ENCODE data around the gene CACNA1H. TPM values are rescaled to one million over a fixed set of nuclear protein-coding genes. Genes with fewer than 3 reads are reported as not detected.

CACNA1H gene
- total and polyA plus RNA-seq, 2 of the 8 experiments (the other 6 are each of a cell fraction or from before 2014, with no cell fraction given): 14.0 to 28.7 TPM

DNA sequence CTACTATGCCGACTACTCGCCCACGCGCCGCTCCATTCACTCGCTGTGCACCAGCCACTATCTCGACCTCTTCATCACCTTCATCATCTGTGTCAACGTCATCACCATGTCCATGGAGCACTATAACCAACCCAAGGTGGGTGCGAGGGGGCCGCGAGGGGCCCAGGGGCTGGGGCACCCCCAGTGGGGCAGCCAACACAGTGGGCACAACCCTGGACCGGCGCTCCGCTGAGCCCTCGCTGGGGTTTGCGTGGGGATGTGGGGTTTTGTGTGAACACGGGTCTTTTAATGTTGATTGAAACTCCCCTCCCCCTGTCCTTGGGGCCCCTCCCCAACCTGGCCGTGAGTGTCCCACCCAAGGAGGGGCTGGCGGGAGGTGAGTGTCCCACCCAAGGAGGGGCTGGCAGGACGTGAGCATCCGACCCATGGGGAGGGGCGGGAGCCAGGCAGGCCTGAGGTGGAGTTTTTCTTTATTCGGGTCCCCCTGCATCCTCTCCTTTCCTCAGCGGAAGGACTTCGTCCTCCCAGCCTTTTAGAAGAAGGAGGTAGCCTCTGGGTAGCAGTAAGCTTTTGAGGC is 61.0 kb downstream of the CACNA1H start:
- H3K9me3 ChIP-seq (ENCODE audit: insufficient read depth in 2 of 2, low read depth in 1 of 2, low read length in 1 of 2): no peaks in the 10 kb centered on the region
- 89% methylated on average over 21 of the region's 25 CpGs; no CpG with 5 or more reads in 1 of the 2 experiments for WGBS, 2 experiments (ENCODE audit: extremely low coverage in 1 of 2, insufficient coverage in 1 of 2, insufficient read length in 1 of 2, insufficient replicate concordance in 2 of 2, low coverage in 1 of 2, low lambda C conversion rate in 2 of 2, missing lambda C conversion rate in 1 of 2)
- FAIRE-seq: no peak

More for the DNA sequence above, 61.0 kb downstream of the CACNA1H start:
- Histone ChIP-seq H3K27me3 (replicated peaks in 1 of 4; ENCODE audit: control insufficient read depth in 3 of 4, extremely low read depth in 1 of 4, insufficient read depth in 3 of 4, low read length in 3 of 4) (no peaks in the 10 kb centered on the region), H3K23me2 (ENCODE audit: low read depth, low read length) (no peaks in the 10 kb centered on the region), H4K20me1 (replicated peaks in 1 of 2; ENCODE audit: control insufficient read depth in 1 of 2, insufficient read depth in 2 of 2, low read length in 2 of 2) (peaks cover 0 to 10% of the 10 kb centered on the region in 2 experiments), H2BK120ac (replicated peaks; ENCODE audit: low read depth, low read length) (no peak overlapping the region), H3K4me3 (ENCODE audit: extremely low read depth in 1 of 4, insufficient read depth in 2 of 4, low read depth in 3 of 4, low read length in 4 of 4) (no peak overlapping the region), H4K91ac (replicated peaks; ENCODE audit: insufficient read length, low read length) (no peak overlapping the region), H4K5ac (ENCODE audit: insufficient read length, low read depth, low read length) (no peak overlapping the region), H2BK20ac (ENCODE audit: low read length) (no peak overlapping the region), H3K36me3 (ENCODE audit: control insufficient read depth in 2 of 4, insufficient read depth in 4 of 4, low read length in 3 of 4) (peaks cover 4 to 70% (median 9%) of the 10 kb centered on the region in 4 experiments; a peak in 4 of 8 replicates), H3K9ac (replicated peaks in 1 of 4; ENCODE audit: extremely low read depth in 1 of 4, low read depth in 3 of 4, low read length in 3 of 4) (no peak overlapping the region), H3K27ac (ENCODE audit: low read depth, low read length) (no peak overlapping the region), H3K4me1 (replicated peaks in 1 of 4; ENCODE audit: control insufficient read depth in 3 of 4, insufficient read depth in 4 of 4, low read length in 3 of 4) (no peaks in the 10 kb centered on the region), H2BK12ac (ENCODE audit: low read depth, low read length) (no peak overlapping the region), H2AFZ (ENCODE audit: low read length) (no peak overlapping the region), H2AK5ac (ENCODE audit: low read depth, low read length) (no peak overlapping the region), H3K18ac (ENCODE audit: extremely low read depth, low read length) (no peak overlapping the region), H2BK15ac (ENCODE audit: low read length) (no peak overlapping the region), H3K56ac (replicated peaks; ENCODE audit: insufficient read length, low read depth, low read length) (no peak overlapping the region), H3K79me1 (ENCODE audit: low read depth, low read length) (no peaks in the 10 kb centered on the region), H3K14ac (ENCODE audit: insufficient read length) (no peak overlapping the region), H3K23ac (ENCODE audit: insufficient read length) (no peak overlapping the region), H2BK5ac (ENCODE audit: low read depth, low read length) (no peak overlapping the region), H3K4me2 (ENCODE audit: insufficient read depth in 1 of 2, low read depth in 2 of 2, low read length in 2 of 2) (no peak overlapping the region), H3K79me2 (ENCODE audit: control insufficient read depth in 1 of 2, insufficient read depth in 2 of 2, low read length in 2 of 2) (no peaks in the 10 kb centered on the region), H3K4ac (replicated peaks; ENCODE audit: insufficient read length, low read depth, low read length) (no peak overlapping the region), H4K8ac (ENCODE audit: extremely low read depth, insufficient read depth, low read length) (no peak overlapping the region)
- POLR2A ChIA-PET (ENCODE audit: partially characterized antibody): no interaction called here
- TF ChIP-seq CHD2 (IDR thresholded peaks at IDR 0.05; ENCODE audit: low read length) (no peak), RXRA (IDR thresholded peaks at IDR 0.05; ENCODE audit: insufficient read depth, low read depth, low read length) (no peak), SIX5 (IDR thresholded peaks at IDR 0.05; ENCODE audit: low read depth, low read length) (no peak), TCF12 (IDR thresholded peaks at IDR 0.05; ENCODE audit: low read depth, low read length) (no peak)
- CTCF ChIA-PET (ENCODE audit: partially characterized antibody): no interaction called here
- no peak for DNase-seq (ENCODE audit: low read depth in 1 of 2, low spot score in 2 of 2)
